ENCODE results near the gene FBXW12.

DNA sequence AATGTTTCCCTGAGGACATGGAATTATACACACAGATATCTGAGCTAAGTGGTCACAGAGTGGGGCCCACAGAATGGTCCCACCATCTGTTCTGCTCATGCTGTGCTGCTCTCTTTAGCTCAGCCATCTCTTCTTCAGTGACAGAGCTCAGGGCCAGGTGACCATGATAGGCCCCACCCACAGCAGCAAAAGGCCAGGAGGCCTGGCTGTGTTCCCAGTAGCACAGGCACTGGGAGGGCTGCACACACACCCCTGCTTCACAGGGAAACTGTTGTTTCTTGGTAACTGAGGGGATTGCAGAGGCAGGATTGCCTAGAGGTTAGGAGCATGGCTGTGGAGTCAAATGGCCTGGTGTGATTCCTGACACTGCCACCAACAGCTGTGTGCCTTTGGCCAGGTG lies 4.8 kb upstream of the FBXW12 start:
- TF ChIP-seq, protein P1, sequence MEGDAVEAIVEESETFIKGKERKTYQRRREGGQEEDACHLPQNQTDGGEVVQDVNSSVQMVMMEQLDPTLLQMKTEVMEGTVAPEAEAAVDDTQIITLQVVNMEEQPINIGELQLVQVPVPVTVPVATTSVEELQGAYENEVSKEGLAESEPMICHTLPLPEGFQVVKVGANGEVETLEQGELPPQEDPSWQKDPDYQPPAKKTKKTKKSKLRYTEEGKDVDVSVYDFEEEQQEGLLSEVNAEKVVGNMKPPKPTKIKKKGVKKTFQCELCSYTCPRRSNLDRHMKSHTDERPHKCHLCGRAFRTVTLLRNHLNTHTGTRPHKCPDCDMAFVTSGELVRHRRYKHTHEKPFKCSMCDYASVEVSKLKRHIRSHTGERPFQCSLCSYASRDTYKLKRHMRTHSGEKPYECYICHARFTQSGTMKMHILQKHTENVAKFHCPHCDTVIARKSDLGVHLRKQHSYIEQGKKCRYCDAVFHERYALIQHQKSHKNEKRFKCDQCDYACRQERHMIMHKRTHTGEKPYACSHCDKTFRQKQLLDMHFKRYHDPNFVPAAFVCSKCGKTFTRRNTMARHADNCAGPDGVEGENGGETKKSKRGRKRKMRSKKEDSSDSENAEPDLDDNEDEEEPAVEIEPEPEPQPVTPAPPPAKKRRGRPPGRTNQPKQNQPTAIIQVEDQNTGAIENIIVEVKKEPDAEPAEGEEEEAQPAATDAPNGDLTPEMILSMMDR (IDR thresholded peaks at IDR 0.05), result no peak
- TF ChIP-seq POLR2A (IDR thresholded peaks at IDR 0.05), result no peak

Data from lower leg skin (tissue), 3 donors.